ENCODE data around the gene TMEM175.

The TMEM175 gene

GRCh38 chr4:899556-899906 lies 32.7 kb upstream of the TMEM175 start:
- no peak for DNase-seq

GRCh38 chr4:900073-900472 lies 32.2 kb upstream of the TMEM175 start:
- DNase-seq, result no peak

GRCh38 chr4:900721-901120 lies 31.5 kb upstream of the TMEM175 start:
- DNase-seq, result no peak

GRCh38 chr4:901192-901910 lies 30.9 kb upstream of the TMEM175 start:
- DNase-seq, result no peak

GRCh38 chr4:903066-904046 lies 28.9 kb upstream of the TMEM175 start:
- DNase-seq, result no peak

GRCh38 chr4:905485-906338 lies 26.5 kb upstream of the TMEM175 start:
- no peak for DNase-seq

GRCh38 chr4:906339-907102 lies 25.7 kb upstream of the TMEM175 start:
- no peak for DNase-seq

- no peak for DNase-seq
These were observed 25.2 kb upstream of the TMEM175 start for GRCh38 chr4:907103-907400.

GRCh38 chr4:907691-908425 lies 24.4 kb upstream of the TMEM175 start:
- no peak for DNase-seq

- DNase-seq, result no peak
These were observed 23.1 kb upstream of the TMEM175 start for GRCh38 chr4:909131-909571.

- no peak for DNase-seq
These were observed 22.4 kb upstream of the TMEM175 start for GRCh38 chr4:909821-910220.

GRCh38 chr4:910366-911091 lies 21.7 kb upstream of the TMEM175 start:
- DNase-seq, result no peak

GRCh38 chr4:911221-911751 lies 21.0 kb upstream of the TMEM175 start:
- DNase-seq, result no peak

- no peak for DNase-seq
These were observed 20.3 kb upstream of the TMEM175 start for GRCh38 chr4:911871-912490.

- DNase-seq, result no peak
These were observed 19.5 kb upstream of the TMEM175 start for GRCh38 chr4:912548-913279.

- no peak for DNase-seq
These were observed 19.0 kb upstream of the TMEM175 start for GRCh38 chr4:913280-913618.

GRCh38 chr4:914531-914930 lies 17.7 kb upstream of the TMEM175 start:
- no peak for DNase-seq

- no peak for DNase-seq
These were observed 17.2 kb upstream of the TMEM175 start for GRCh38 chr4:915041-915474.

GRCh38 chr4:915595-915994 lies 16.7 kb upstream of the TMEM175 start:
- DNase-seq, result no peak

- DNase-seq, result no peak
These were observed 14.8 kb upstream of the TMEM175 start for GRCh38 chr4:917466-917865.

Data from NCI-H526 (cell line).